Spleen (tissue), 11 donors: ENCODE data around the gene MYH14. TPM values are rescaled to one million over a fixed set of nuclear protein-coding genes. Genes with fewer than 3 reads are reported as not detected.

Experiments
- DNase-seq: peaks from one replicate; pipeline ENCODE4 v3.0.0-alpha.2; 2020
- H3K27ac ChIP-seq, 8 donors: fragments of 200-600 bp; sonication (generic) in 7 of 8; 1 replicate in 4 of 8; 2 replicates in 4 of 8; pipeline versions ENCODE4 v1.5.0 to v1.8.0; 2016 to 2021; ENCODE audit warnings: inconsistent platforms in 4 of 8, mild to moderate bottlenecking in 4 of 8, moderate library complexity in 1 of 8
- H3K27me3 ChIP-seq, 7 donors: fragments of 200-600 bp; sonication (generic) in 6 of 7; replicated peaks in 1 of 7; 1 replicate in 4 of 7; 2 replicates in 3 of 7; pipeline versions ENCODE4 v1.5.0 to v1.8.0; 2016 to 2021; ENCODE audit warnings: inconsistent platforms in 3 of 7, mild to moderate bottlenecking in 1 of 7
- H3K36me3 ChIP-seq, 6 donors: fragments of 200-600 bp; sonication (generic) in 5 of 6; 1 replicate in 4 of 6; 2 replicates in 2 of 6; pipeline versions ENCODE4 v1.5.0 to v1.8.0; 2016 to 2021; ENCODE audit warnings: inconsistent platforms in 2 of 6
- H3K4me1 ChIP-seq, 6 donors: fragments of 200-600 bp; sonication (generic) in 5 of 6; 1 replicate in 3 of 6; 2 replicates in 3 of 6; pipeline versions ENCODE4 v1.5.0 to v1.8.0; 2016 to 2021; ENCODE audit warnings: inconsistent platforms in 3 of 6
- H3K4me3 ChIP-seq, 8 donors: fragments of 200-600 bp; sonication (generic) in 7 of 8; 1 replicate in 4 of 8; 2 replicates in 4 of 8; pipeline versions ENCODE4 v1.5.0 to v1.8.0; 2016 to 2021; ENCODE audit warnings: inconsistent platforms in 4 of 8, mild to moderate bottlenecking in 4 of 8, moderate library complexity in 2 of 8
- H3K9me3 ChIP-seq, 8 donors: fragments of 200-600 bp; sonication (generic) in 7 of 8; 1 replicate in 4 of 8; 2 replicates in 4 of 8; pipeline versions ENCODE4 v1.5.0 to v1.8.0; 2016 to 2021; ENCODE audit warnings: inconsistent platforms in 4 of 8
- CTCF ChIP-seq, 11 experiments: fragments of 200-600 bp in 7 of 11; fragments of 450-650 bp in 4 of 11; sonication (generic) in 4 of 11; IDR thresholded peaks in 8 of 11; conservative IDR thresholded peaks in 3 of 11; 1 replicate in 7 of 11; 2 replicates in 4 of 11; pipeline versions ENCODE4 v1.4.0 to v1.8.0; 2016 to 2021; ENCODE audit warnings: antibody characterized with exemption in 11 of 11, inconsistent platforms in 4 of 11, mild to moderate bottlenecking in 1 of 11
- POLR2A ChIP-seq, 3 donors: fragments of 450-650 bp; IDR thresholded peaks; one replicate each; pipeline ENCODE4 v1.5.1; 2017; ENCODE audit warnings: antibody characterized with exemption in 3 of 3, mild to moderate bottlenecking in 1 of 3
- POLR2AphosphoS5 ChIP-seq, 3 donors: sonication (generic); formaldehyde crosslinking; IDR thresholded peaks; one replicate each; pipeline ENCODE4 v1.5.1; 2017; ENCODE audit warnings: antibody characterized with exemption in 3 of 3
- WGBS, 5 donors: extraction: QIAGEN DNeasy Blood & Tissue Kit in 3 of 5; methylation state at CpG; one replicate each; pipeline versions ENCODE4 v1.1.5 to v1.1.7; 2013 to 2018; 5-methylcytosine and 5-hydroxymethylcytosine counted together
- intact Hi-C: fragments of 100-400 bp; cut with DNase I; formaldehyde crosslinking; loops from one replicate; pipeline ENCODE4 v1.15.0; 2023; ENCODE audit warnings: low total_unique reads
- polyA plus RNA-seq, 3 donors: library from polyadenylated mRNA; stranded (reverse); fragments of 200-250 nt; gene quantifications; one replicate each; pipeline ENCODE4 v1.2.1, GENCODE V29; 2013
- total RNA-seq, 7 donors: library from RNA; depleted of rRNA in 3 of 7; stranded (reverse); fragments of >200 nt in 3 of 7; fragmentation: NEBNext Ultra II Directional in 4 of 7; extraction: Animal tissue kit (Norgen Biotek cat#: 25700) in 4 of 7; gene quantifications; one replicate each; pipeline versions ENCODE4 v1.1.0 to v1.2.1, GENCODE V29; 2016 to 2021
- donor health status: healthy with polysubstance abuse.
- donor health status: DM: no; HTN: no; CAD: no; lungs with moderate emphysema.
- donor health status: DM: no; HTN: no; CAD: no.
- donor health status: Bipolar disorder and iron deficiency.
- donor health status: healthy.
- donor health status: DM: no; HTN: no; CAD: no.
- donor health status: DM: yes; HTN: yes; CAD: no.

The MYH14 gene
- total and polyA plus RNA-seq, 10 donors = 0.04 to 1.5 (median 0.28) TPM; not detected in 1

GRCh38 chr19:50184196-50184595 is 19.2 kb upstream of the MYH14 start:
- H3K4me1 ChIP-seq = no peaks in the 10 kb centered on the region
- H3K9me3 ChIP-seq = peaks cover 0 to 24% (median 0%) of the 10 kb centered on the region in 8 donors
- no peaks in the 10 kb centered on the region for H3K36me3 ChIP-seq
- no peak for TF ChIP-seq POLR2AphosphoS5 (IDR thresholded peaks at IDR 0.05)
- no peak for TF ChIP-seq CTCF (IDR thresholded peaks at IDR 0.05 in 8 of 11, conservative IDR thresholded peaks at IDR 0.05 in 3 of 11)
- no peak for TF ChIP-seq POLR2A (IDR thresholded peaks at IDR 0.05)
- no peak for DNase-seq
- no peak overlapping the region for H3K27ac ChIP-seq
- intact Hi-C loops = no loop called here
- no peak overlapping the region for H3K4me3 ChIP-seq
- peaks cover 0 to 44% (median 0%) of the 10 kb centered on the region in 7 donors for H3K27me3 ChIP-seq
- WGBS, 5 donors = 22 to 51% (median 45%) methylated on average over 1 of the region's 1 CpG

GRCh38 chr19:50187937-50188336 is 15.5 kb upstream of the MYH14 start:
- H3K27me3 ChIP-seq = peaks cover 0 to 27% (median 0%) of the 10 kb centered on the region in 7 donors
- no peak for TF ChIP-seq CTCF (IDR thresholded peaks at IDR 0.05 in 8 of 11, conservative IDR thresholded peaks at IDR 0.05 in 3 of 11)
- TF ChIP-seq POLR2A (IDR thresholded peaks at IDR 0.05) = no peak
- TF ChIP-seq POLR2AphosphoS5 (IDR thresholded peaks at IDR 0.05) = no peak
- intact Hi-C loops = no loop called here
- WGBS, 5 donors = 82 to 89% (median 84%) methylated on average over 11 to 13 of the region's 13 CpGs
- no peaks in the 10 kb centered on the region for H3K4me1 ChIP-seq
- DNase-seq = no peak
- no peak overlapping the region for H3K4me3 ChIP-seq
- no peaks in the 10 kb centered on the region for H3K36me3 ChIP-seq
- H3K27ac ChIP-seq = no peak overlapping the region
- H3K9me3 ChIP-seq = peaks cover 0 to 16% (median 0%) of the 10 kb centered on the region in 8 donors

DNA sequence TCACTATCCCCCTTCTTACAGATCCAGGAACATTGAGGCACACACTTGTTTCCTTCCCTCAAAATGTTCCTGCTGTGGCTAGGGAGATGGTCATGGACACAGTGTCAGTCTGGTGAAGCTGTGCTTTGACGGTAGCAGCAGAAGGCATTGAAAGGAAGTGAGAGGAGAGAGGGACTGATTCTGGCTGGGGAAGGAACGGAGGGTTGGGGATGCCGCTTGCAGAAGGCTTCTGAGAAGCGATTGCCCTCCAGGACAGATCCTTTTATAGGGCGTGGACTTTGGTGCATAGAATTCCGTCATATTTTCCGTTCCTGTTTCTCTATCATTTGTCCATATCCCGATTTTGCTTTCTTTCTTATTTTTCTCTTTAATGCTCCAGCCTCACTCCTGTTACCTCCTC is 14.1 kb upstream of the MYH14 start:
- 63 to 76% (median 73%) methylated on average over 8 of the region's 8 CpGs for WGBS, 5 donors

DNA sequence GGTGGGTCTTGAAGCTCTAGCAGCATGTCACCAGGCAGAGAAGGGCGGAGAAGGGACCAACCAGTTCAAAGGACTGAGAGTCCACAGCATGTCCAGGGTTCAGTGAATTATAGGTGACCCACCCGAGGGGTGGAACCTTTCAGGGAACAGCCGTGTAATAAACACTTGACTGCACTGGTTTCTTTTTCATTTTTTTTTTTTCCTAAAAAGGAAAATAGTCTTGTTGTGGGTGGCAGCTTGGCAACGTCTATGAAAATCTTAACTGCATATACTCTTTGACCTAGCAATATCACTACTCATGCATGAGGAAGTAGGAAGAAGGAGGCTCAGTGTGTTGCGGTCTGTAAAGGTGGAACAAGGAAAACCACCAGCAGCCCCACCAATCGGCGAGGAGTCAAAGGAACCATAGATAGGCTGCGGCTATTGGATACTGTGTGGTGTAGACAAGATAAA is 13.0 kb upstream of the MYH14 start:
- Histone ChIP-seq H3K4me1 (no peaks in the 10 kb centered on the region), H3K27me3 (peaks cover 0 to 48% (median 0%) of the 10 kb centered on the region in 7 donors), H3K27ac (no peak overlapping the region), H3K36me3 (no peaks in the 10 kb centered on the region), H3K9me3 (peaks cover 0 to 16% (median 0%) of the 10 kb centered on the region in 8 donors), H3K4me3 (no peak overlapping the region)
- WGBS, 5 donors = 56 to 65% (median 60%) methylated on average over 8 of the region's 8 CpGs
- TF ChIP-seq CTCF (IDR thresholded peaks at IDR 0.05 in 8 of 11, conservative IDR thresholded peaks at IDR 0.05 in 3 of 11) (no peak), POLR2A (IDR thresholded peaks at IDR 0.05) (no peak), POLR2AphosphoS5 (IDR thresholded peaks at IDR 0.05) (no peak)
- no peak for DNase-seq
- intact Hi-C loops = no loop called here

More for the DNA sequence above, 14.1 kb upstream of the MYH14 start:
- Histone ChIP-seq H3K4me3 (no peak overlapping the region), H3K27me3 (peaks cover 0 to 41% (median 0%) of the 10 kb centered on the region in 7 donors), H3K9me3 (peaks cover 0 to 16% (median 0%) of the 10 kb centered on the region in 8 donors), H3K27ac (no peak overlapping the region), H3K36me3 (no peaks in the 10 kb centered on the region), H3K4me1 (no peaks in the 10 kb centered on the region)
- intact Hi-C loops = no loop called here
- no peak for DNase-seq
- TF ChIP-seq POLR2A (IDR thresholded peaks at IDR 0.05) (no peak), POLR2AphosphoS5 (IDR thresholded peaks at IDR 0.05) (no peak), CTCF (IDR thresholded peaks at IDR 0.05 in 8 of 11, conservative IDR thresholded peaks at IDR 0.05 in 3 of 11) (no peak)
